ENCODE results near the gene SRGAP3. TPM values are rescaled to one million over a fixed set of nuclear protein-coding genes. Genes with fewer than 3 reads are reported as not detected.

The SRGAP3 gene
- total RNA-seq, 2 donors from 2014 or later: 5.7 to 6.1 TPM

DNA sequence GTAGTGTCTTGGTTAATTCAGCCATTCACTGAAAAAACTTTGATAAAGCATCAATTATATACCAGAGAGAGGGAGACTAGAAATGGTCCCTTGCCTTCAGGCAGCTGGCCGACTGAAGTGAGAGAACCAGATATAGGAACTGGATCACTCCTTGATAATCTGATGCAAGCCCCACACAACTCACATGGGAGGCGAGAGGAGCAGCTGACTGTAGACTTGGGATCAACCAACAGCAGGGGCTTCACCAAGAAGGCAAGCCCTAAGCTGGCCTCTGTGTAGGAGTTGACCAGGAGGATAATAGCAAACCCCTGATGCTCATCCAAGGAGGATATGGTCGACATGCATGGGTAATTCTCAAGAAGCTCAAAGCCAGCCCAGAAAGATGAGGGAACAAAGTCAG lies 133.1 kb downstream of the SRGAP3 start:
- TF ChIP-seq, protein P1, sequence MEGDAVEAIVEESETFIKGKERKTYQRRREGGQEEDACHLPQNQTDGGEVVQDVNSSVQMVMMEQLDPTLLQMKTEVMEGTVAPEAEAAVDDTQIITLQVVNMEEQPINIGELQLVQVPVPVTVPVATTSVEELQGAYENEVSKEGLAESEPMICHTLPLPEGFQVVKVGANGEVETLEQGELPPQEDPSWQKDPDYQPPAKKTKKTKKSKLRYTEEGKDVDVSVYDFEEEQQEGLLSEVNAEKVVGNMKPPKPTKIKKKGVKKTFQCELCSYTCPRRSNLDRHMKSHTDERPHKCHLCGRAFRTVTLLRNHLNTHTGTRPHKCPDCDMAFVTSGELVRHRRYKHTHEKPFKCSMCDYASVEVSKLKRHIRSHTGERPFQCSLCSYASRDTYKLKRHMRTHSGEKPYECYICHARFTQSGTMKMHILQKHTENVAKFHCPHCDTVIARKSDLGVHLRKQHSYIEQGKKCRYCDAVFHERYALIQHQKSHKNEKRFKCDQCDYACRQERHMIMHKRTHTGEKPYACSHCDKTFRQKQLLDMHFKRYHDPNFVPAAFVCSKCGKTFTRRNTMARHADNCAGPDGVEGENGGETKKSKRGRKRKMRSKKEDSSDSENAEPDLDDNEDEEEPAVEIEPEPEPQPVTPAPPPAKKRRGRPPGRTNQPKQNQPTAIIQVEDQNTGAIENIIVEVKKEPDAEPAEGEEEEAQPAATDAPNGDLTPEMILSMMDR (IDR thresholded peaks at IDR 0.05): no peak
- Histone ChIP-seq H3K27ac (no peak overlapping the region), H3K27me3 (no peaks in the 10 kb centered on the region), H3K36me3 (no peaks in the 10 kb centered on the region), H3K4me3 (no peak overlapping the region), H3K9me3 (no peaks in the 10 kb centered on the region), H3K4me1 (no peaks in the 10 kb centered on the region), H3K9ac (ENCODE audit: low read depth in 2 of 2, low read length in 2 of 2) (no peak overlapping the region)
- intact Hi-C loops (cut with DNase I): no loop called here
- DNase-seq: no peak

DNA sequence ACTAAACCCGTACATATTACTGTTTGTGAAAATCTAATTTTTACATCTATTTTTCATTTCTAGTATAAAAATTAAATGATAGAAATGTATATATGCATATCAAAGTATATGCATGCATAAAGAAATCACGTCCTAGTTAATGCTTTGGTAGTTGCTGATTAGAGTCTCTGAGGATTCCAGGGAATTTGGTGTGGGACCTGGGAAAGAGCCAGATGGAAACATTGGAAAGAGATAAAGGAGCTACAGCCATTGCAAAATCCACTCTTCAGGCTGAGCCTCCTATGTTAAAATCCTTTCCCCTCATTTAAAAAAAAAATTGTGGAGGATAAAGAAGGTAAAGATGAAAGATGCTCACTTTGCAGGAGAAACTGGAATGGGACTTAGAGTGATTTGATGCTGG lies 134.1 kb downstream of the SRGAP3 start:
- Histone ChIP-seq H3K9ac (ENCODE audit: low read depth in 2 of 2, low read length in 2 of 2) (no peak overlapping the region), H3K4me1 (no peaks in the 10 kb centered on the region), H3K9me3 (no peaks in the 10 kb centered on the region), H3K36me3 (no peaks in the 10 kb centered on the region), H3K4me3 (no peak overlapping the region), H3K27me3 (no peaks in the 10 kb centered on the region), H3K27ac (no peak overlapping the region)
- TF ChIP-seq, protein P1 (IDR thresholded peaks at IDR 0.05): no peak
- DNase-seq: no peak
- intact Hi-C loops (cut with DNase I): no loop called here

DNA sequence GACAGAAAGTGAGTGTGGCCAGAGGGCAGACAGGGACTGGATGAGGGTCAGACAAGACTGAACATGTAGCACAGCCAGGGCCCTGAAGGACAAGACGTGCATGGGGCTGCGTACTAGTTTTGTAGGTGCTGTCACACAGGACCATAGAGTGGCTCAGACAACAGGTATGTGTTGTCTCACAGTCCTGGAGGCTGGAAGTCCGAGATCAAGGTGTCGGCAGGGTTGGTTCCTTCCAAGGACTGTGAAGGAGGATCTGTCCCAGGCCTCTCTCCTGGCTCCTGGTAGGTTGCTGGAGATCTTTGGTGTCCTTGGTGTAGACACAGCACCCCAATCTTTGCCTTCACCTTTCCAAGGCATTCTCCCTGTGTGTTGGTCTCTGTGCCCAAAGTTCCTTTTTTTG lies 136.4 kb downstream of the SRGAP3 start:
- no peak overlapping the region for H3K27ac ChIP-seq
- no peaks in the 10 kb centered on the region for H3K36me3 ChIP-seq
- intact Hi-C loops (cut with DNase I): no loop called here
- no peaks in the 10 kb centered on the region for H3K27me3 ChIP-seq
- no peak overlapping the region for H3K4me3 ChIP-seq
- H3K4me1 ChIP-seq: no peaks in the 10 kb centered on the region
- H3K9ac ChIP-seq (ENCODE audit: low read depth in 2 of 2, low read length in 2 of 2): no peak overlapping the region
- H3K9me3 ChIP-seq: no peaks in the 10 kb centered on the region
- TF ChIP-seq, protein P1 (IDR thresholded peaks at IDR 0.05): no peak
- no peak for DNase-seq

DNA sequence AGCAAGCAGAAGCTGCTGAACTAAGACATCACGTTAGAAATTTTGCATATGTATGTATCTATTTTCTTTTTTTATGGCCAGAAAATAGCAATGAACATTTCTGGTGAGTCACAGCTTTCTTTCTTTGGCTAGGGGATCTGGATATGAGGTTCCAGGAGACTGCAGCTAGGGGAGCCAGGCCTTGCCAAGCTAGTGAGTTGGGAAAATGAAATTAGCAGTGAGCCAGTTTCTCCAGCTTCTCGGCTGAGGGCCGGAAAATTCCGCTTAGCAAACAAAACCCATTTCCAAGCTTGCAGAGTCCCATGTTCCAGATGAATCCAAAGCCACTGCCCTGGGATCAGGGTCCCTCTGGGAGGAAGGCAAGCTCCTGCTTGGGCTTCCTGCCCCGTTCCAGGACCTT lies 137.6 kb downstream of the SRGAP3 start:
- H3K27ac ChIP-seq: no peak overlapping the region

DNA sequence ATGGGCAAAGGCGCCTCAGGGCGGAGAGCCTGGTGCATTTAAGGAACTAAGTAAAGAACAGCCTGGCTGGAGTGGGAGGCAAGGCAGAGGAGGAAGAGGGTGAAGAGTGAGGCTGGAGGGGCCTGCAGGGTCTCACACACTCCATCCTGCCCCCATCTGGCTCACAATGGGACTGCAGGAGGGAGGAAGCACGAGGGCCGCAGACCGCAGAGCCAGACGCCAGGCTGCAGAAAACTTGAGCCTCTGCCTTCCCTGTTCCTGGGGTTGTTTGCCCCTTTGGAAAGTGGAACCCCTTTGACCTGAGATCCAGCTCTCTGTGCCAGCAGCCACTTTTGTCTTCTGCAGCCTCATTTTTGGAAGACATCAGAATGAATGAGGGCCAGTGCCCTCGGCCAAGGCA lies 138.0 kb downstream of the SRGAP3 start:
- no peak overlapping the region for H3K9ac ChIP-seq (ENCODE audit: low read depth in 2 of 2, low read length in 2 of 2)
- H3K27ac ChIP-seq: no peak overlapping the region
- H3K4me3 ChIP-seq: no peak overlapping the region
- TF ChIP-seq, protein P1 (IDR thresholded peaks at IDR 0.05): no peak
- H3K4me1 ChIP-seq: no peaks in the 10 kb centered on the region
- no peaks in the 10 kb centered on the region for H3K36me3 ChIP-seq
- H3K27me3 ChIP-seq: no peaks in the 10 kb centered on the region
- intact Hi-C loops (cut with DNase I): no loop called here
- H3K9me3 ChIP-seq: no peaks in the 10 kb centered on the region
- DNase-seq: no peak

More for the DNA sequence above, 137.6 kb downstream of the SRGAP3 start:
- TF ChIP-seq, protein P1 (IDR thresholded peaks at IDR 0.05): no peak
- DNase-seq: no peak
- intact Hi-C loops (cut with DNase I): no loop called here
- H3K9ac ChIP-seq (ENCODE audit: low read depth in 2 of 2, low read length in 2 of 2): no peak overlapping the region
- no peaks in the 10 kb centered on the region for H3K27me3 ChIP-seq
- no peak overlapping the region for H3K4me3 ChIP-seq
- H3K9me3 ChIP-seq: no peaks in the 10 kb centered on the region
- H3K4me1 ChIP-seq: no peaks in the 10 kb centered on the region
- no peaks in the 10 kb centered on the region for H3K36me3 ChIP-seq

DNA sequence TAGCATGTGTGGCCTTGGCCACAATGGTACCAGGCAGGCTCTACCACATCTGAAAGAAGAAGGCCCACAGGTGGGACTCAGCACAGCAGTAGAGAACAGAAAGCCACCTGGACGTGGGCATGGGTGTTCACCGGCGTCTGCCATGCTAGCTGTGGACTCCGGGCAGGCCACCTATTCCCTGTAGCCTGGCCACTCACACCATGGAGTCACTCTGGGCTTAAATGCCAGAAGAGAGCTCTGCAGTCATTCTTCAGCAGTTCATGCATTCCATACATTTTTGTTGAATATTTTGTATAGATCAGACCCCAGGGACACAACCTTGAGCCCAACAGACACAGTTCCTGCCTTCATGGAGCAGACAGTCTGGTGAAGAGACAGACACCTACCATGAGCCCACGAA lies 138.6 kb downstream of the SRGAP3 start:
- Histone ChIP-seq H3K36me3 (no peaks in the 10 kb centered on the region), H3K4me3 (no peak overlapping the region), H3K4me1 (no peaks in the 10 kb centered on the region), H3K27ac (no peak overlapping the region), H3K9ac (ENCODE audit: low read depth in 2 of 2, low read length in 2 of 2) (no peak overlapping the region), H3K9me3 (no peaks in the 10 kb centered on the region), H3K27me3 (no peaks in the 10 kb centered on the region)
- DNase-seq: no peak
- intact Hi-C loops (cut with DNase I): no loop called here
- TF ChIP-seq, protein P1 (IDR thresholded peaks at IDR 0.05): no peak

Data from colonic mucosa (tissue), 4 donors.